Left renal cortex interstitium (tissue), 4 donors: ENCODE data around the gene ZBTB20. TPM values are rescaled to one million over a fixed set of nuclear protein-coding genes. Genes with fewer than 3 reads are reported as not detected.

Source experiments
- DNase-seq, 4 donors: peaks; one replicate each; pipeline ENCODE4 v3.0.0-alpha.2; 2013; ENCODE audit warnings: low read depth in 4 of 4, low spot score in 2 of 4, missing footprints in 1 of 4
- polyA plus RNA-seq, 4 donors: library from polyadenylated mRNA; unstranded; fragments of 120-200 nt; gene quantifications; one replicate each; pipeline ENCODE4 v1.2.1, GENCODE V29; 2013; ENCODE audit not compliant: insufficient read length in 4 of 4

Gene ZBTB20
- polyA plus RNA-seq, 4 donors = 4.5 to 6.5 (median 5.8) TPM

GRCh38 chr3:114290911-114291901, 855.9 kb downstream of the ZBTB20 start:
- peak in 1 of 4 donors; percentile 6 for DNase-seq

GRCh38 chr3:114286266-114286665, 860.8 kb downstream of the ZBTB20 start:
- DNase-seq = no peak

- DNase-seq = no peak
Measured at GRCh38 chr3:114285648-114286230, 861.3 kb downstream of the ZBTB20 start.

GRCh38 chr3:114284644-114285043, 862.4 kb downstream of the ZBTB20 start:
- DNase-seq = no peak
